ENCODE results near the gene WWP2.

The WWP2 gene

DNA sequence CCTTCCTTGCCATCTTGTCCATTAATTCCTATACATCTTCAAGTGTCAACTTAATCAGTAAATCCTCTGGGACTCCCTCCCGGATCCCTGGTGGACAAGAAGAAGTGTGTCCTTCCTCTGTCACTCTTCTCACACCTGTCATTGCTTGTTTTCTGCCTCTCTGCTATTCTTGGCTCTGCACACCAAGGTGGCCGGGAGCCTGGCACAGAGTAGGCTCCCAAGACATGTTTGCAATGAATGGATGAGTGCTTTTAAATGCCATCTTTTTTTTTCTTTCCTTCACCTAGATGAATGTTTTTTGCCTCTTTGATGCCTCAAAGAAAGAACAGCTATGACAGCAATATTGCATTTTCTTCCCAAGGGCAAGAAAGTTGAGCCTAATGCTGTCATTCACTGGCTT is 131.0 kb downstream of the WWP2 start:
- no peak for DNase-seq

DNA sequence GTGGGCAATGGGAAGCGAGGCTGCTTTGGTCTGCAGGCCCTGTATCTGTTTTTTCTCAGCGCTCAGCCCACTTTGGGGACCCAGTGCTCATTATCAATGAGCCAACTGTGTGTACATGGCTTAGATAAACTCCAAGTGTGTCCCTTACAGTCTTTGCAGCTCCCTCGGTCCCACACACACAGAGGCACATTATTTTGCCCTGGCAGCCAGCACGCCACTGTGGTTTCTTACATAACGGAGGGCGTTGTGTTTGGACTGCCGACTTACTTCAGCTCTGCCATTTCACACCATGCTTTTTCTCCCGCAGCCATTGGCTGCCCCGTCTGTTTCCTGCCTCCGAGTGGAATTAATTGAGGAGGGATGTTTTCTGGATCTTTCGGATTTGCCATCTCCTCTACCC is 132.5 kb downstream of the WWP2 start:
- DNase-seq, result no peak

DNA sequence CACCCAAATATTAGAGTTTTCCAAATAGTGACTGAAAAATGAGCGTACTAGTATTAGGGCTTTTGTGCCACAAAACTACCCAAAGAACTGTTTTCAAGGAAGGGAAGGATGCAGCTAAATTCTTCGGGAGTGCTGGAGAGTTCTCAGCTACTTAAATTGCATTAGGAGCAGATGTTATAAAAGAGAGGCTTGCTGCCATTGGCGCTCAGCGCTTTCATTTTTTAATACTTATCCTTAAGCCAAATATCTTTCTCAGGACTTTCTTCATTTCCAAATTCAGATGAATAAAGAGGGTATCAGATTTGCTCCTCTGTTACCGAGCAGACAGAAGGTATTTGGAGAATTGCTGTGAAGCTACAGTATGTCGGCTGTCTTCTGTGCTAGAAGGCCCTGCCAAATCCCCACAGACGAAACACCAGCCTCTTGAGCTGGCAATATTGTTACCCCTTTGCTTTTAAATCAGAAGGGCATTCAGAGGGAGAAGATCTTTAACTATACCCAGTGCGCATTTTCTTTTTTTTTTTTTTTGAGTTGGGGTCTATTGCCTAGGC is 141.8 kb downstream of the WWP2 start:
- DNase-seq, result no peak

DNA sequence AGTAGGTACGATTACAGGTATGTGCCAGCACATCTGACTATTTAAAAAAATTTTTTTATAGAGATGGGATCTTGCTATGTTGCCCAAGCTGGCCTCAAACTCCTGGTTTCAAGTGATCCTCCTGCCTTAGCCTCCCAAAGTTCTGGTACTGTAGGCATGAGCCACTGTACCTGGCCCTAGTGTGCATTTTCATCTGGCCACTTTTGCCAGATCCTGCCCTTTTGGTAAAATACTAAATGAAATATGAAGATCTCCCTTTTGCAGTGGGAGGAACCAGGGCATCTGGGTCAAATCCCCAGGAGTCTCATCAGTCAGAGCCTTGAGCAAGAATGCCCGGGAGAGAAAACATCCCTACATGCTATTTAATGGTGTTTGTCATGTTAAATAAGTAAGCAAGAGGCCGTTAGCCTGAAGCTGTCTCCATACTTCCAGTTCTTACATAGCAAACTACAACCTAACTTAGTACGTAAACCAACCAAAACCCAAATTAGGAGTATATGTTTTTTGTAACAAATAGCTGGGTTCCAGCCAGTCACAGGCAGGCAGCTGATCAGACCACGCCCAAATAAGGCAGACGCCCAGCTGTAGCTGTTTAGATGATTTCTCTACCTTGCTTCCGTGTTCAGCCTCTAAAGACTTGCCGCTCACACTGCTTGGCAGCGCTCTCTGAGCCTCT is 142.5 kb downstream of the WWP2 start:
- no peak for DNase-seq

DNA sequence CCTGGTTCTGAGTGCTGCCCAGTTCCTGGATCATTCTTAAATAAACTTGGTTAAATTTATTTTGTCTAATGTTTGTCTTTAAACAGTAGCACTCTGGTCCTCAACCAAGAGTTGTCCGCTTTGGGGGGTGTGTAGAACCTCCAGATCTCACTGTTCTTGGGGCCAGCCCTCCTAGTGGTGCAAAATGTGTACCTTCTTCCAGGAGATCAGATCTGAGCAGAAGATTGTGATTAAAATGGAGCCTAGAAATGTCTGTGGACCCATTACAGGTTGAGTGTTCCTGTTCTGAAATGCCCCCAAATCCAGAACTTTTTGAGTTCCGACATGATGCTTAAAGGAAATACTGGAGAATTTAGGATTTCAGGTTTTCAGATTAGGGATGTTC is 143.0 kb downstream of the WWP2 start:
- DNase-seq, result no peak

DNA sequence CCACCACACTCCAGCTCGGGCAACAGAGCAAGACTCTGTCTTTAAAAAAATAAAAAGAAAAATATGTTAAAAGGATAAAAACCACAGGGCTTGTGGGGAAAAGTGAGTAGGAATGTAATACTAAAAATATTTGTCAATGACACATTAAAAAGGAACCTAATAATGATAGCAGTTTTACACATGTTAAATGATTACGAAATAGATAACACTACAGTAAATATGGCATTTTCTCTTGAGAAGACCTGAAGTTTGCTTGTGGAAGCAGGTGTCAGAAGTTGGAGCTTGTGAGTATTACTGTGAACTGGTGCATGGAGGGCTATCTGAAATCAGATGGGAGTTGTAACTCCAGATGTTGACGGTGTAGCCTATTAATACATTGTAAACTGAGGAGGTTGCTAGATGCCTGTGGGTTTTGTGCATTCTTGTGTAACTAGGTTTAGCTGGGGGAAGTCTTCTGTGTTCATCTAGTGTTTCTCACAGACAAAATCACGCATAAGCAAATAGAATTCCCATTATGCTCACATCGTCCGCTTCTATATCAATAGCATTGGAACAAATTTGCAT is 144.8 kb downstream of the WWP2 start:
- DNase-seq, result no peak

DNA sequence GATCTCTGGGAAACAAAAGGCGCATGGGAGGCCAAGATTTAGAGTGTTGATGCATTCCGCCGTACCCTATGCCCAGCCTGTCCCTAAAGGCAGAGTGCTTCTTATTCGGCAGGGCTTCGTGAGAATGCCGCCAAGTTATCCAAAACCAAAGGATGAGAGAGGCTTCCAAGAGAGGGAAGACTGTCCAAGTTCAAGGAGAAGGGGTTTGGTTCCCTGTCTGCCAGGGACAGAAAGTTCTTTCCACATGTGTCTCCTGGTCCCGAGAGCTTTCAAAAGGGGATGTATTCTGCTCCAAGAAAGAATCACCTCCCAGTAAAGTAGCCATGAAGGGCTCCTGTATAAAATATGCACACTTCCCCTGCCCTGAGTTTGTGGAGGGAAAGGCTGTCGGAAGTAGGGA is 146.9 kb downstream of the WWP2 start:
- DNase-seq, result no peak

DNA sequence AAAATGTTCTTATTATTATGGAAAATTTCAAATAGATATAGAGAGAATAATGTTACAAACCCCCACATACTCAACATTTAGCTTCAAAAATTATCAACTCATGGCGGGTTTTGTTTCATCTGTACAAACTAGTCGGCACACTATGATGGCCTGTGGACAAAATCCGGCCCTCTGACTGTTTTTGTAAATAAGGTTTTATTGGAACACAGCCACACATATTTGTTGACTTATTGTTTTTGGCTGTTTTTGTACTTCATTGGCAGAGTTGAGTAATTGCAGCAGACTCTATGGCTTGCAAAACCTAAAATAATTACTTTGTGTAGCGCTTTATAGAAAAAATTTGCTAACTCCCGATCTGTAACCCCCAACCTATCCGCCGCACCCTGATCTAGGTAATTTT is 147.6 kb downstream of the WWP2 start:
- no peak for DNase-seq

DNA sequence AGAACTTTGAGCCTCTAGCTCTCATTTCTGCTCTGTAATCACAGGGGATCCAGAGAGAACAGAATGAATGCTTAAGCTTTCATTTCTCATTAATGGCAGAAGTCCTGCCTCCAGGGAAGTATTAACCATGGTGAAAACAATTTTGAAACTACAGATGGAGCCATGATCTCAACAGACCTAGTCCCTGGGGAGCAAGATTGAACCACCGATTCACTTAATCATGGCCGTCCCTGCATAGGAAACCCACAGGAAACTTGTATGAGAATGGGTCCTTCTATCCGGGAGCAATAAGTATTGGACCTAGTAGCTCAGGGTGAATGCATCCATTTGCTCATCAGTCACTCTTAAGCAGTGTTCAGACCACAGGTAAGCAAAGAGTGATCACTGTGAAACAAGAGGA is 148.8 kb downstream of the WWP2 start:
- DNase-seq, result no peak

DNA sequence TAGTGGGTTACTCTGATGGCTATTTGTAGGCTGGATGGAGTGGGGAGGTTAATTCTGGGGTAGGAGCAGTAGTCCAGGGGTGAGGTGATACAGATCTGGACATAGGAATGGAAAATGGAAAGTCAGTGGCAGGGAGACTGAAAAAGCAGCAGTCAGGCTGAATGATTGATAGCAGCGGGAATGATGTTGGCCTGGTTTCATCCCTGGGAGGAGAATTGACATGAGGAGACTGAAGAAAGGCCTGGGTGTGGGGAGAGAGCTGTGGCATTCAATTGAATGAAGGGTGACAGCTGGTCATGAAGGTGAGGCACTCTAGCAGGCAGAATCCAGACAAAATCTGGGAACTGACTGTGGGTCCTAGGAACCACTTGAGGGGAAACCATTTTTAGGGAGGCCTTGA is 154.3 kb downstream of the WWP2 start:
- no peak for DNase-seq

DNA sequence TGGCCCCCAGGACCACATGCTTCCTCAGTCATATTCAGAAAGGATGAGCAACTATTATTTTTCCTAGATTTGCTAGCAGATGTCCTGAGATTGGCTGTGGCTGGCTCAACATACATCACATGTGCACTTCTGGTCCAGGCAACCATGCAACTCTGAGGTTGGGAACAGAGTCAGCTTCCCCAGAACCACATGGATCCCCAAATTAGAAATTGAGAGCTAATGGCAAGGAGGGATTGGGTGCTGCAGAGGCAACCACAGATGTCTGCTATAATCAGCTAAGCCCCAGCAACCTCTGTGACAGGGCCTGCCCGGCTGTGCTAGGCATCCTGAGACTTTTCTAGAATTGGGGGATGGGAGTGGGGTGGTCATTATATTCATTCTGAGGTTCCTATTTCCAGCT is 155.2 kb downstream of the WWP2 start:
- DNase-seq, result no peak

DNA sequence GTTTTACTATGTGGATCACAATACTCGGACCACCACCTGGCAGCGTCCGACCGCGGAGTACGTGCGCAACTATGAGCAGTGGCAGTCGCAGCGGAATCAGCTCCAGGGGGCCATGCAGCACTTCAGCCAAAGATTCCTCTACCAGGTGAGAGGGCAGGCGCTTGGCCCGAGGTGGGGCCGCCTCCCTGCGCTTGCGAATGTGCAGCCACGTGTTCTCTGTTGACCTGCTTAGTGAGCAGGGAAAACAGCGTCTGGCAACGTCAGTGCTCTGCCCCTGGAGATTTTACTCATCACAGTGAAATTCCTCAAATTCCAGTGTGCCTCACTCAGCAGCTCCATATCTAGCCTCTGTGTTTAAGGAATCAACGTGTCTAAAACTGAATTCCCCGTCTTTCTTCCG is 155.6 kb downstream of the WWP2 start:
- no peak for DNase-seq

DNA sequence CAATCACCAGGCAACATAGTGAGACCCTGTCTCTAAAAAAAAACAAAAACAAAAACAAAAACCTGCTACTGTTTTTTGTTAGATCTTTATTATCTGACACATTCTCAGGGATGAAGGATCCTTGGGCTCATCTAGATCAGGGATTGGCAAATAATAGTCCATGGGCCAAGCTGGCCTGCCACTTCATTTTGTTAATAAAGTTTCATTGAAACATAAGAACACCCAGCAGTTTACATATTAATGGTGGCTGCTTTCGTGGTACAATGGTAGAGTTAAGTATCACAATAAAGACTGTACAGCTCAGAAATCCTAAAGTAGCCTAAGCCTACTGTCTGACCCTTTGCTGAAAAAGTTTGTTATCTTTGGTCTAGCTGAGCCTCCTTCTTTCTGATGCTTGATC is 156.1 kb downstream of the WWP2 start:
- DNase-seq, result no peak

DNA sequence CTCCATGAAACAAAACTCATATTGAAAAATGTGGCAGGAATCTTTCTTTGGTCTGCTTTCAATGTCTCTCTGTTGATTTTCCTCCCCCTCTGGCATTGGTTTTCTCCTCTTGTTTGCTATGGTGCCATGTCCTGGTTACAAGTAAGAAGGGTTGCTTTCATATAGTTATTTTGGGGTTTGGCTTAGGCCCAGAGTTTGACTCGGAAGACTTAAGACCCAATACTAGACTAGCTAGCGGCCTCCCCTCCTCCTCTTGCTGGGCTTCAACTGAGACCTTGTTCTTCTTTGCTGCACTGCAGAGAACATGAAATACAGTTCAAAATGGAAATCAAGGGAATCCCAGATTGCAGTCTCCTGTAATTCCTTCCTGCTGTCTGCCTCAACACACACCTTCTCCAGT is 159.0 kb downstream of the WWP2 start:
- no peak for DNase-seq

DNA sequence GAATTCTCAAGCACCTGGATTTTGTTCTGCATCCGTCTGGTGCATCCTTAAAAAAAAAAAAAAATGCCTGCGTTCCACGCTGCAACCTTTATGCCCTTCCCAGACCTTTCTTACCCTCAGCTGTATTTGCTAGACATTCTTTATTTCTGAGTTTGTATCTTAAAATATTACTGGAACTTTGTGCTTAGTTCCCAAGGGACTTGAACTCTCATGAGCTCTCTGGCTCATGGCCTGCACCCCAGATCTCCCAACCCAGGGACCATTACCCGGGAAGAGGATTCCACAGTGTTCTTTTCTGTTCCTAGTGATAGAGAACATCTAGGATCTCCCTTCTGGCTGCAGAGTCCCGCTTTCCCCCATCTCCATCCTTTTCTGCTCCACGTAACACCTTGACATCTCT is 160.1 kb downstream of the WWP2 start:
- no peak for DNase-seq

DNA sequence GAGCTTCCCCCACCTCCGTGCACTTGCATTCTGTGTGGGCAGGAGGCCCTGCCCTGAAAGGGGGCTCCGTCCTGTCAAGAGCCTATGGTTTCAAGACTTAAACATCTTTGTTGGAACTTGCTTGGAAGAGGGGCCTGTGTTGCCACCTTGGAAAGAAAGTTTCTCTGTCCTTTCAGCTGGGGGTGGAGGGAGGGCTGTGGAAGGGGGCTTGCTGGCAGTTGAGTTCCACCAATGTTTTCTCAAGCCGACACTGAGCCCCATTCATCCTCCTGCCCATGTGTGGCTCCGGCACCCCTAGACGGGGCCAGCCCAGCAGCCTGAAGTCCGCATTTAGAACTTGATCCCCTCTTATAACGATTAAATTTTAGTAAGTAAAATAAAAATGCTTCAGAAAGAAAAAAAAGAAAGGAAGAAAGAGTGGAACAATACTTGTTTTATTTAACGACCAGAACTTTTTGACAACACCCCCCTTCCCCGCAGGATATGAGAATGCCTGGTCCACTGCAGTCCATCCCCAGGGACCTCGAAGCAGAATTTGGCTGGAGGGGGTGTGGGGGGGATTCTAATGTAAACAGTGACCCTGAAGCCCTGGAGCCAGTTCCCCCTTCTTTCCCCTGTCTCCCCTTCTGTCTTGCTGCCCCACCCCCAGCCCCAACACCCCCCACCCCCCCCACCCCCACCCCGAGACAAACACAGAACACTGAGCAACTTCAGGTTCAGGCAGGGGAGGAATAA is 162.1 kb downstream of the WWP2 start:
- no peak for DNase-seq

DNA sequence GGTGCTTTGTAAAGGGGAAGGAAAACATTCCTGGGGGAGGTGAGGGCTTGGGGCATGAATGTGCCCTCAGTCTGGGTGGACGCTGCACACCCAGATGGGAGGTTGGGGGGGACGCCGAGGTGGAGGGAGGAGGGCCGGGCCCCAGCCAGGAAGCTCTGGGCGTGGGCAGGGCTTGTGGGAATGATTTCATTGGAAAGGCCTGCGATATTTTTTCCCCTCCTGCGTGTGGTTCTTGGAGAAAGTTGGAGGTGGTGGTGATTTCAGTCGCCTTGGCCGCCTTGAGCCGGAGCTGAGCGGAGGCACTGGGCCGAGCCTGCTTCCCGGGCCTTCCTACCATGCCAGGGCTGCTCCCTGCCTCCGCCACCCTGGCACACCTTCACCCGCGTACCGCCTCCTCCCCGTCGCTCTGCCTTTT is 162.7 kb downstream of the WWP2 start:
- no peak for DNase-seq

DNA sequence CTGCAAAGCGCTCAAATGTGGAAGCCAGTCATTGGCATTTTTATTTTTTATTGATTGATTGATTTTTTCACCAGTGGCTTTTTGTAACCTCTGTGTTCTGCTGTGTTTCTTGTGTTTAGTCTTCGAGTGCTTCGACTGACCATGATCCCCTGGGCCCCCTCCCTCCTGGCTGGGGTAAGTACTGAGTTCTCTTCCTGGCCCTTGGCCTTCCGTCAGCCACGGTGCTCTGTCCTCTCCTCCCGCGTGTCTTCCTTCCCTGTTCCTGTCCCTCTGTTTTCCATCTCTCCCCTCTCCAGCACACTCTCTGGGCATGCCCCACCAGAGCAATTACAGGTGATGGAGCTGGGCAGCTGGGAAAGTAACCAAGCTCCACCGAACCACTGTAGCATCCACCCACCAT is 163.2 kb downstream of the WWP2 start:
- no peak for DNase-seq

DNA sequence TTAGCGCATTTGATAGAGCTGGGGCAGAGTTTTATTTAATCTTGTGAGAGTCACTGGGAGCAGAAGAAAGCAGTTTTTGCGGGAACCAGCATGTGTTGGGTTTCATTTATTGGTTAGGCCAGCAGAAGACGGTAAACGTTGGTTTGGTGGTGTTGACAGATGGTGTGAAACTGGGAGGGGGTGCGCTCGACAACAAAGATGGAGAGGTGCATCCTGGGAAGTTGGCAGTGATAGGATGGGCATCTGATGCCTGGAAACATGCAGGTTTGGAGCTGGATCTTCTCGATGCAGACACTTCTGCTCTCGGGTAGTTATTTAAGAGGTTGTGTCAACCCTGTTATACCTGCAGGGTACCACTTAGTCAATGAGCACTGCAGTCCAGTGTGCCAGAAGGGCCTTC is 164.1 kb downstream of the WWP2 start:
- DNase-seq, result no peak

DNA sequence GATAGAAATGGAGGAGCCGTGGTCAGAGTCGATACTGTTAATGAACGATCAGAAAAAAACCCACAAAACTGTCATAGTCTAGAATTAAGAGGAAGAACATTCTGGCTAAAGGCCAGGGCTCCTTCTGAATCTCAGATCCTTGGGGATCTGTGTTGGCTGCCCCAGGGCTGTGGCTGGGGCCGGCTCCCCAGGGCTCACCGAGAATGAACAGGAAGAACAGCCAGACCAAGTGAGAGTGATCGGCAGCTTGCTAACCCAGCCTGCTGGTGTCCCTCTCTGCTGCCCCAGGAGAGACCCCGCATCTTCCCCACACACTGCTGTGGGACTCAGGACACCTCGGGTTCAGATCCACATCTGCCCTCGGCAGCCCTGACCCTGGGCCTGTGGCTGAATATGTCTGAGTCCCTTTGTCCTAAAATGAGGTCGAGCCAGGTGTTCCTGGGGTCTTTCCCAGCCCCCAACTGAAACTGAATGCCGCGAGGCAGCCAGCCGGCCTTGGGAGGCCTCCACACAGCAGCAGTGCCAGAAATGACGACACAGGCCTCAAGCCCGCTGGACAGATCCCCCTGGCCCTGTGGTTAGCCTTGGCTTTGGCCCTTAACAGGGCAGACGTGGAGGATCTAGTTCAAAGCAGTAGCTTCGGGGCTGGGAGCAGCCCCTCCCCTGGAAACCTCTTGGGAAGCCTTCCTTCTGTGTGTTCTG is 165.1 kb downstream of the WWP2 start:
- no peak for DNase-seq

DNA sequence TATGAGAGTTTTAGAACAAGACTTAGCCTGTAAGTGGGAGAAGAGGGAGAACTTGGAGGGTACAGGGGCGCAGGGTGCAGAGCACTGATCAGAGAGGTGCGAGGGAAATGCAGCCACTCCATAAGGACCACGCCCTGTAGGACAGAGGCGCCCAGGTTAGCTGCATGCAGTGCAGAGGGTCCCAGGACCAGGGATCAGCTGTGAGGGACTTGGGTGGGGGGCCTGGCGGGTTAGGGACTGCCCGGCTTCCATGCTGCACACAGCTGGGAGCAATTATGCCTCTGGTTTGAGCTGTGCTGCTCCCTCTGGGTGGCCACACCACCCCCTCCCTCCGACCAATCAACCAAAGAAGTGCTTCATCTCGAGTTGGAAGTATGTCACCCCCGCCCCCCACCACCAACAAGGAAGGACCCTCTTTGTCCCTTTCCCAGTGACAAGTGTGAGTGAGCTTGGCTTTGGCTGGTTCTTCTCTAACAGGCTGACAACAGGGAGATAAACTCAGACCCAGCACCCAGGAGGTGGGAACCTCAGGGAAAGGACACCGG is 166.8 kb downstream of the WWP2 start:
- DNase-seq, result no peak

DNA sequence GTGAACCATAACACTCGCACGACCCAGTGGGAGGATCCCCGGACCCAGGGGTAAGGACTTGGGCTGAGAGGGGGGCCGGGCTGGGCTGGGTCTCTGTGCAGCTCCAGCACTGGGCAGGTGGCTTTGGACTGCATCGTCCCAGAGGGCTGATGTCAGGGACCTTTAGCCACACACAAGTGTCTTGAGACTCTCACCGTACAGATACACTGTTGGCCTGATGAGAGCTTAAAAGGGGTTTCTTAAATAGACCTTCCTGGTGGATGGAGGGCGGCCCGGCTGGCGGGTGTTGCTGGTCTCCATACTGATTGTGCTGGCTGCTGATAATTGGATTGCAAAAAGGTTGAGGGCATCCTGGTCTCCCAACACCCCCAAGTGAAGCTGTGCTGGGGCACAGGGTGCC is 167.3 kb downstream of the WWP2 start:
- no peak for DNase-seq

DNA sequence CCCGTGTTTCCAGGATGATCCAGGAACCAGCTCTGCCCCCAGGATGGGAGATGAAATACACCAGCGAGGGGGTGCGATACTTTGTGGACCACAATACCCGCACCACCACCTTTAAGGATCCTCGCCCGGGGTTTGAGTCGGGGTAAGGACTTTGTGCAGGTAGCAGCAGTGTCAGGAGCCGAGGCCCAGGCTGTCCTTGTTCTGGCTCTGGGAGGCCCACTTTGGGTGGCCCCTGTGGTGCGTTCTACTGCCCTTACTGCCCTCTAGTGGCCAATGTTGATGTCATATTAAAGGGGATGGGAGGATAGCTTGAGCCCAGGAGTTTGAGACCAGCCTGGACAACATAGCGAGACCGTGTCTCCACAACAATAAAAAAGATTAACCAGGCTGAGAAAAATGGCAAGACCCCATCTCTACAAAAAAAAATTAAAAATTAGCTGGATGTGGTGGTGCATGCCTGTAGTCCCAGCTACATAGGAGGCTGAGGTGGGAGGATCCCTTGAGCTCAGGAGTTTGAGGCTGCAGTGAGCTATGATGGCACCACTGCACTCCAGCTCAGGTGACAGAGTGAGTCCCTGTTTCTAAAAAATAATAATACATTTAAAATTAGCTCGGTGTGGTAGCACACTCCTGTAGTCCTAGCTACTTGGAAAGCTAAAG is 168.1 kb downstream of the WWP2 start:
- DNase-seq, result peak; percentile 73
